ENCODE measurements around the gene GJC3.
"Not testable (repeated sequence)": the region's sequence is repeated elsewhere in the genome, so short reads cannot be mapped to it uniquely, and the experiment has no call there.

Gene GJC3, protein sequence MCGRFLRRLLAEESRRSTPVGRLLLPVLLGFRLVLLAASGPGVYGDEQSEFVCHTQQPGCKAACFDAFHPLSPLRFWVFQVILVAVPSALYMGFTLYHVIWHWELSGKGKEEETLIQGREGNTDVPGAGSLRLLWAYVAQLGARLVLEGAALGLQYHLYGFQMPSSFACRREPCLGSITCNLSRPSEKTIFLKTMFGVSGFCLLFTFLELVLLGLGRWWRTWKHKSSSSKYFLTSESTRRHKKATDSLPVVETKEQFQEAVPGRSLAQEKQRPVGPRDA

DNA sequence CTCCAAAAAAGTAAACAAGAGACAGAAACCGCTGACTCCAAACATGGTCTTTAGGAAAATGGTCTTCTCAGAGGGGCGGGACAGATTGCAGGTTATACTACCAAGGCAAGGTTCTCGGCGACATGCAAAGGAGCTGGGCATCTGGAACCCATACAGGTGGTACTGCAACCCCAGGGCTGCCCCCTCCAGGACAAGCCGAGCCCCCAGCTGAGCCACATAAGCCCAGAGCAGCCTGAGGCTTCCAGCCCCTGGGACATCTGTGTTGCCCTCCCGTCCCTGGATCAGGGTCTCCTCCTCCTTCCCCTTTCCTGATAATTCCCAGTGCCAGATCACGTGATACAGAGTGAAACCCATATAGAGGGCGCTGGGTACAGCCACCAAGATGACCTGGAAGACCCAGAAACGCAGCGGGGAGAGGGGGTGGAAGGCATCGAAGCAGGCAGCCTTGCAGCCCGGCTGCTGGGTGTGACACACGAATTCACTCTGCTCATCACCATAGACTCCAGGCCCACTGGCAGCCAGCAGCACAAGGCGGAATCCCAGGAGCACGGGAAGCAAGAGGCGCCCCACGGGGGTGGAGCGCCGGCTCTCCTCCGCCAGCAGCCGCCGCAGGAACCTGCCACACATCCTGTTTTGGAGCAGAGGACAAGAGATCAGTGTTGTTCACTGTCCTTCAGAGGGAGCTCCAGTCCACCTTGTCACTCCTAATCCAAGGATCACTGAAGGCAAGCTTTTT, at the start of gene GJC3:
GJC3 (minus strand) TSS at position 627 of the 736 bp plus-strand sequence; CDS start at position 627, 0 bp downstream.
- peak within 1 kb of the TSS; percentile 68 for H3K4me3 Mint-ChIP-seq
- peaks cover 21% of the 10 kb centered on the region for H3K4me1 Mint-ChIP-seq
- H3K27ac Mint-ChIP-seq, result peak within 1 kb of the TSS; percentile 61
- peak; percentile 85 for ATAC-seq
- H3K9me3 Mint-ChIP-seq, result no peaks in the 10 kb centered on the region
- DNase-seq, result peak; percentile 46
- peaks cover 18% of the 10 kb centered on the region for H3K27me3 Mint-ChIP-seq
- no peaks in the 10 kb centered on the region for H3K36me3 Mint-ChIP-seq (ENCODE audit: low read depth)

DNA sequence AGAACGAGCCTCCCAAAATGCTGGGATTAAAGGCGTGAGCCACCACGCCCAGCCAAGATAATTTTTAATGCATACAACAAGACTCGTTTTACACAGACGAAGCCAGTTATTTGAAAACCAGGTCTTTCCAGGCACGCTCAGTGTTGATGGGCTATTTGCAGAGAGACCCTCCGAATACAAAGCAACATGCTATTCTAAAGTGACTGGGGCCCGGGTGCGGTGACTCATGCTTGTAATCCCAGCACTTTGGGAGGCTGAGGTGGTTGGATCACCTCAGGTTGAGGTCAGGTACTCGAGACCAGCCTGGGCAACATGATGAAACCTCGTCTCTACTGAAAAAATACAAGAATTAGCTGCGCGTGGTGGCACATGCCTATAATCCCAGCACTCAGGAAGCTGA, 47.2 kb upstream of the GJC3 start:
- Mint-ChIP-seq H3K27me3 (peaks cover 18% of the 10 kb centered on the region), H3K36me3 (ENCODE audit: low read depth) (no peaks in the 10 kb centered on the region), H3K9me3 (no peaks in the 10 kb centered on the region), H3K4me1 (peaks cover 10% of the 10 kb centered on the region), H3K27ac (no peak overlapping the region), H3K4me3 (no peak overlapping the region)
- ATAC-seq (no peak), DNase-seq (no peak)

- Mint-ChIP-seq H3K9me3 (no peaks in the 10 kb centered on the region), H3K4me1 (peaks cover 10% of the 10 kb centered on the region), H3K27ac (no peak within 1 kb of the TSS), H3K36me3 (ENCODE audit: low read depth) (no peaks in the 10 kb centered on the region), H3K4me3 (no peak within 1 kb of the TSS), H3K27me3 (peaks cover 18% of the 10 kb centered on the region)
- DNase-seq (no peak), ATAC-seq (no peak)
These were observed 46.5 kb upstream of the GJC3 start, which contains the start of gene AZGP1 for GRCh38 chr7:99975782-99976521. AZGP1 (minus strand) TSS chr7:99976031; CDS start chr7:99976020, 11 bp downstream.

DNA sequence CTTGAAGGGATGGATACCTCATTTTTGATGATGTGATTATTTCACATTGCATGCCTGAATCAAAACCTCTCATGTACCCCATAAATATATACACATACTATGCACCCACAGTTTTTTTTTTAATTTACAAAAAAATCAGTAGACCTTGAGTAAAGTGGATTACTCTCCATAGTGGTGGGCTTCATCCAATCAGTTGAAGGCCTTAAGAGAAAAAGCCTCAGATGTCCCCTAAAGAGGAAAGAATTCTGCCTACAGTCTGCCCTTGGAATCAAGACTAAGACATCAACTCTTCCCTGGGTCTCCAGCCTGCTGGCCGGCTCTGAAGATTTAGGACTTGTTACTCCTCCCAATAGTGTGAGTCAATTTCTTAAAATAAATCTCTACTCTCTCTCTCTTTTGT, 45.3 kb upstream of the GJC3 start:
- Mint-ChIP-seq H3K9me3 (no peaks in the 10 kb centered on the region), H3K36me3 (ENCODE audit: low read depth) (no peaks in the 10 kb centered on the region), H3K4me1 (no peaks in the 10 kb centered on the region), H3K27me3 (peaks cover 22% of the 10 kb centered on the region), H3K4me3 (no peak overlapping the region), H3K27ac (no peak overlapping the region)
- DNase-seq (no peak), ATAC-seq (no peak)

DNA sequence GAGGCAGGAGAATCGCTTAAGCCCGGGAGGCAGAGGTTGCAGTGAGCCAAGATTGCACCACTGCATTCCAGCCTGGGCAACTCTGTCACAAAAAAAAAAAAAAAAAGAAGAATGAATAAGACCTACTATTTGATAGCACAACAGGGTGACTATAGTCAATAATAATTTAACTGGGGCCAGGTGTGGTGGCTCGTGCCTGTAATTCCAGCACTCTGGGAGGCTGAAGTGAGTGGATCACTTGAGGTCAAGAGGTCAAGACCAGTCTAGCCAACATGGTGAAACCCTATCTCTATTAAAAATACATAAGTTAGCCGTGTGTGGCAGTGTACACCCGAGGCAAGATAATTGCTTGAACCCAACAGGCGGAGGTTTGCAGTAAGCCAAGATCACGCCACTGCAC, 44.4 kb upstream of the GJC3 start:
- not testable (repeated sequence) for H3K9me3 Mint-ChIP-seq; DNase-seq; H3K4me3 Mint-ChIP-seq; H3K36me3 Mint-ChIP-seq (ENCODE audit: low read depth); ATAC-seq; H3K4me1 Mint-ChIP-seq; H3K27ac Mint-ChIP-seq
- peaks cover 22% of the 10 kb centered on the region for H3K27me3 Mint-ChIP-seq

DNA sequence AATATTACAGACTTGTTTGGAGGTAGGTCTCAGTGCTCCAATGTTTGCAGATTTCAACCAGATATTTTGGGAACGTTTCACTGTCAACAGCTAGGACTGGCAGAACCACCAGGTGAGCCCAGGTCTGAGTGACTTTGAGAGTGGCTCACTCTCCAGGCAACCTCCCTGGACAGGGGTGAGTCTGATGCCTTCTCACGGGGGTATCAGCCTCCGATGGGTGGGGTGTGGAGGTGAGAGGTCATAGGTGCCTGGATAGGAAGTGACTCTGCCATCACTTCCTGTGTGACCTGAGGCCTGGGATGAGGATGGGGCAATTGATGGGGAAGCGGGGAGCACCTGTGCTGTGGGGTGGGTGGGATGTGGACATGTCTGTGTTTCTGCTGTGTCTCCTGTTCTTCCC, 41.8 kb upstream of the GJC3 start:
- Mint-ChIP-seq H3K4me3 (no peak overlapping the region), H3K27ac (no peak overlapping the region), H3K4me1 (no peaks in the 10 kb centered on the region), H3K27me3 (peaks cover 26% of the 10 kb centered on the region), H3K36me3 (ENCODE audit: low read depth) (no peaks in the 10 kb centered on the region), H3K9me3 (no peaks in the 10 kb centered on the region)
- DNase-seq (no peak), ATAC-seq (no peak)

- not testable (repeated sequence) for H3K4me1 Mint-ChIP-seq; ATAC-seq; H3K9me3 Mint-ChIP-seq; DNase-seq; H3K27ac Mint-ChIP-seq; H3K4me3 Mint-ChIP-seq; H3K36me3 Mint-ChIP-seq (ENCODE audit: low read depth)
- H3K27me3 Mint-ChIP-seq, result peaks cover 21% of the 10 kb centered on the region
These were observed 40.4 kb upstream of the GJC3 start for GRCh38 chr7:99969813-99970212.

- H3K4me1 Mint-ChIP-seq, result no peaks in the 10 kb centered on the region
- peaks cover 23% of the 10 kb centered on the region for H3K27me3 Mint-ChIP-seq
- DNase-seq (no peak), ATAC-seq (no peak)
- no peak overlapping the region for H3K4me3 Mint-ChIP-seq
- no peaks in the 10 kb centered on the region for H3K36me3 Mint-ChIP-seq (ENCODE audit: low read depth)
- no peaks in the 10 kb centered on the region for H3K9me3 Mint-ChIP-seq
- H3K27ac Mint-ChIP-seq, result no peak overlapping the region
These were observed 39.9 kb upstream of the GJC3 start for GRCh38 chr7:99969298-99969697.

GRCh38 chr7:99958564-99959227, 29.3 kb upstream of the GJC3 start:
- no peaks in the 10 kb centered on the region for H3K9me3 Mint-ChIP-seq
- no peaks in the 10 kb centered on the region for H3K36me3 Mint-ChIP-seq (ENCODE audit: low read depth)
- H3K27ac Mint-ChIP-seq, result no peak overlapping the region
- peaks cover 6% of the 10 kb centered on the region for H3K4me1 Mint-ChIP-seq
- H3K27me3 Mint-ChIP-seq, result peaks cover 30% of the 10 kb centered on the region
- no peak overlapping the region for H3K4me3 Mint-ChIP-seq
- ATAC-seq (no peak), DNase-seq (no peak)

DNA sequence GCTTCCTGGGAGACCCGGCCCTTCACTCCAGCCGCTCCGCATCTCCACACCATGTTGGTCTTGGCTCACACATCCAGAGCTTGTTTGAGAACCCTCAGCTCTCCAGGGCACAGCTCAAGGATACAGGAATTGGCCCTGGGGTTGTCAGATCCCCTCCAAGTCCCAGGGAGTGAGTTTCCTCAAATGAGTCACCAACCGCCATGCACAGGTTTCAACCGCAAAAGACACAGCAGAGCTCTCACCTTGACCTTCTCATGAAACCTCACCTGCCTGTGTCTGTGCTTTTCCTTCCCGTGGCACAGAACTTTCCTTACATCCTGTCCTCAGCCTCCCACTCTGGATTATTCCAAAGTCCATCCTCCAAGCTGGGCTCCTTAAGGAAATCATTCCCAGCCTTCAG, 25.8 kb upstream of the GJC3 start:
- Mint-ChIP-seq H3K4me3 (no peak overlapping the region), H3K4me1 (peaks cover 8% of the 10 kb centered on the region)
- no peak for ATAC-seq

DNA sequence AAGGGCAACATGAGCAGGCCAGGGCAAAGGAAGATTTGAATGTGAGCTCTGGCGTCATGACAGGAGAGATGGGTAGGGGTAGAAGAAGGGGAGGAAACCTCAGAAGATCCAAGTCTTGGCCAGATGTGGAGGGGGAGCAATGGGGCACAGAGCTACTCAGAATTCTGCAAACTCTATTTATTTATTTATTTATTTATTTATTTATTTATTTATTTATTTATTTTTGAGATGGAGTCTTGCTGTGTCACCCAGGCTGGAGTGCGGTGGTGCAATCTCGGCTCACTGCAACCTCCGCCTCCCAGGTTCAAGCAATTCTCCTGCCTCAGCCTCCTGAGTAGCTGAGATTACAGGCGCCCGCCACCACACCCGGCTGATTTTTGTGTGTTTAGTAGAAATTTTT, 25.2 kb upstream of the GJC3 start:
- ATAC-seq; H3K4me3 Mint-ChIP-seq; H3K36me3 Mint-ChIP-seq (ENCODE audit: low read depth); DNase-seq; H3K9me3 Mint-ChIP-seq; H3K27ac Mint-ChIP-seq; H3K4me1 Mint-ChIP-seq: not testable (repeated sequence)
- H3K27me3 Mint-ChIP-seq, result peaks cover 19% of the 10 kb centered on the region

More for the DNA sequence above, 25.8 kb upstream of the GJC3 start:
- Mint-ChIP-seq H3K9me3 (no peaks in the 10 kb centered on the region), H3K27me3 (peaks cover 22% of the 10 kb centered on the region), H3K27ac (no peak overlapping the region), H3K36me3 (ENCODE audit: low read depth) (no peaks in the 10 kb centered on the region)
- DNase-seq, result no peak

- H3K27ac Mint-ChIP-seq, result no peak overlapping the region
- H3K27me3 Mint-ChIP-seq, result peaks cover 15% of the 10 kb centered on the region
- no peaks in the 10 kb centered on the region for H3K9me3 Mint-ChIP-seq
- peaks cover 8% of the 10 kb centered on the region for H3K4me1 Mint-ChIP-seq
- DNase-seq (no peak), ATAC-seq (peak; percentile 59)
- no peak overlapping the region for H3K4me3 Mint-ChIP-seq
- H3K36me3 Mint-ChIP-seq (ENCODE audit: low read depth), result no peaks in the 10 kb centered on the region
These were observed 24.2 kb upstream of the GJC3 start for GRCh38 chr7:99953649-99954048.

- H3K4me3 Mint-ChIP-seq; DNase-seq; H3K36me3 Mint-ChIP-seq (ENCODE audit: low read depth); ATAC-seq; H3K4me1 Mint-ChIP-seq; H3K27ac Mint-ChIP-seq; H3K9me3 Mint-ChIP-seq: not testable (repeated sequence)
- H3K27me3 Mint-ChIP-seq, result peaks cover 15% of the 10 kb centered on the region
These were observed 23.2 kb upstream of the GJC3 start for GRCh38 chr7:99952649-99953048.

DNA sequence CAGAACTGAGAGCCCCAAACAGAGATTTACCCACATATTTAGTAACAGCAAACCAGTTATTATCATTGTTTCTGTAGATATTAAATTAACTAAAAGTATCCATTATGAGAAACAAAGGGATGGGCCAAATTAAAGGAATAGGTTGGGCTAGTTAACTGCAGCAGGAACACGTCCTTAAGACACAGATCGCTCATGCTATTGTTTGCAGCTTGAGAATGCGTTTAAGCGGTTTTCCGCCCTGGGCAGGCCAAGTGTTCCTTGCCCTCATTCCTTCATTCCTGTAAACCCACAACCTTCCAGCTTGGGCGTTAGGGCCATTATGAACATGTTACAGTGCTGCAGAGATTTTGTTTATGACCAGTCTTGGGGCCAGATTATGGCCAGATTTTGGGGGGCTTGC, 21.4 kb upstream of the GJC3 start:
- peaks cover 18% of the 10 kb centered on the region for H3K27me3 Mint-ChIP-seq
- H3K27ac Mint-ChIP-seq; DNase-seq; H3K36me3 Mint-ChIP-seq (ENCODE audit: low read depth); ATAC-seq; H3K4me1 Mint-ChIP-seq; H3K9me3 Mint-ChIP-seq; H3K4me3 Mint-ChIP-seq: not testable (repeated sequence)
